Measurements from ENCODE around the gene LCE6A. TPM values are rescaled to one million over a fixed set of nuclear protein-coding genes. Genes with fewer than 3 reads are reported as not detected.

Gene LCE6A
- polyA plus RNA-seq, 1 experiment, result not detected

- DNase-seq (ENCODE audit: low read depth), result peak; percentile 19
- Histone ChIP-seq H3K4me3 (ENCODE audit: low read depth, low read length) (no peak overlapping the region), H3K27me3 (ENCODE audit: control insufficient read depth, insufficient read depth, low read length) (no peaks in the 10 kb centered on the region), H3K36me3 (ENCODE audit: control insufficient read depth, insufficient read depth, low read length) (no peaks in the 10 kb centered on the region)
- no peak for TF ChIP-seq CTCF (IDR thresholded peaks at IDR 0.05; ENCODE audit: insufficient read depth, low read depth, low read length)
- ChIA-PET POLR2A (no interaction called here), CTCF (interaction anchor here (1.8 kb wide), 1 partner anchor 41 kb away, joined by 4 read pairs; no protein-coding TSS in a partner anchor)
Observed at GRCh38 chr1:152884966-152885624, 42.4 kb downstream of the LCE6A start.

- no peak for TF ChIP-seq CTCF (IDR thresholded peaks at IDR 0.05; ENCODE audit: insufficient read depth, low read depth, low read length)
- CTCF ChIA-PET, result interaction anchor here (0.9 kb wide), 1 partner anchor 16 kb away, joined by 3 read pairs; no protein-coding TSS in a partner anchor
- POLR2A ChIA-PET, result no interaction called here
- Histone ChIP-seq H3K4me3 (ENCODE audit: low read depth, low read length) (no peak overlapping the region), H3K27me3 (ENCODE audit: control insufficient read depth, insufficient read depth, low read length) (no peaks in the 10 kb centered on the region), H3K36me3 (ENCODE audit: control insufficient read depth, insufficient read depth, low read length) (no peaks in the 10 kb centered on the region)
- peak; percentile 52 for DNase-seq (ENCODE audit: low read depth)
Observed at GRCh38 chr1:152886085-152886484, 43.4 kb downstream of the LCE6A start.

- CTCF ChIA-PET, result interaction anchor here (0.9 kb wide), 1 partner anchor 17 kb away, joined by 3 read pairs; no protein-coding TSS in a partner anchor
Observed at GRCh38 chr1:152886758-152887409, 44.2 kb downstream of the LCE6A start.

GRCh38 chr1:152888126-152888525 is 45.5 kb downstream of the LCE6A start:
- POLR2A ChIA-PET, result no interaction called here
- DNase-seq (ENCODE audit: low read depth), result no peak
- Histone ChIP-seq H3K36me3 (ENCODE audit: control insufficient read depth, insufficient read depth, low read length) (no peaks in the 10 kb centered on the region), H3K4me3 (ENCODE audit: low read depth, low read length) (no peak overlapping the region), H3K27me3 (ENCODE audit: control insufficient read depth, insufficient read depth, low read length) (no peaks in the 10 kb centered on the region)
- no peak for TF ChIP-seq CTCF (IDR thresholded peaks at IDR 0.05; ENCODE audit: insufficient read depth, low read depth, low read length)
- CTCF ChIA-PET, result interaction anchor here (0.6 to 1.5 kb wide), 3 partner anchors 16 to 92 kb away, joined by 3 to 4 read pairs (median 3); no protein-coding TSS in a partner anchor

More at GRCh38 chr1:152886758-152887409, 44.2 kb downstream of the LCE6A start:
- H3K36me3 ChIP-seq (ENCODE audit: control insufficient read depth, insufficient read depth, low read length), result no peaks in the 10 kb centered on the region
- TF ChIP-seq CTCF (IDR thresholded peaks at IDR 0.05; ENCODE audit: insufficient read depth, low read depth, low read length), result no peak
- H3K27me3 ChIP-seq (ENCODE audit: control insufficient read depth, insufficient read depth, low read length), result no peaks in the 10 kb centered on the region
- DNase-seq (ENCODE audit: low read depth), result no peak
- no peak overlapping the region for H3K4me3 ChIP-seq (ENCODE audit: low read depth, low read length)
- POLR2A ChIA-PET, result no interaction called here

Other genes starting within 250 kb of the LCE6A start
- gene LCE3C, start 242.6 kb upstream of the LCE6A start, polyA plus RNA-seq (2011; rRNA removed), result not detected in 2 replicates
- gene LCE3B, start 229.0 kb upstream of the LCE6A start, polyA plus RNA-seq (2011; rRNA removed), result not detected in 2 replicates
- gene LCE3A, start 219.8 kb upstream of the LCE6A start, polyA plus RNA-seq (2011; rRNA removed), result not detected in 2 replicates
- not detected in 2 replicates for gene LCE2D, start 179.5 kb upstream of the LCE6A start, polyA plus RNA-seq (2011; rRNA removed)
- not detected in 2 replicates for gene LCE2C, start 167.6 kb upstream of the LCE6A start, polyA plus RNA-seq (2011; rRNA removed)
- gene LCE2B, start 156.7 kb upstream of the LCE6A start, polyA plus RNA-seq (2011; rRNA removed), result not detected in 2 replicates
- not detected in 2 replicates for gene LCE2A, start 144.5 kb upstream of the LCE6A start, polyA plus RNA-seq (2011; rRNA removed)
- gene LCE4A, start 134.7 kb upstream of the LCE6A start, polyA plus RNA-seq (2011; rRNA removed), result not detected in 2 replicates
- gene KPRP, start 84.8 kb upstream of the LCE6A start, polyA plus RNA-seq (2011; rRNA removed), result not detected in 2 replicates
- gene LCE1F, start 67.7 kb upstream of the LCE6A start, polyA plus RNA-seq (2011; rRNA removed), result not detected in 2 replicates
- not detected in 2 replicates for gene LCE1E, start 56.6 kb upstream of the LCE6A start, polyA plus RNA-seq (2011; rRNA removed)
- gene LCE1D, start 46.1 kb upstream of the LCE6A start, polyA plus RNA-seq (2011; rRNA removed), result not detected in 2 replicates
- gene LCE1C, start 36.2 kb upstream of the LCE6A start, polyA plus RNA-seq (2011; rRNA removed), result not detected in 2 replicates
- not detected in 2 replicates for gene LCE1B, start 30.9 kb upstream of the LCE6A start, polyA plus RNA-seq (2011; rRNA removed)
- not detected in 2 replicates for gene LCE1A, start 15.4 kb upstream of the LCE6A start, polyA plus RNA-seq (2011; rRNA removed)
- not detected in 2 replicates for gene LCE7A, start 17.1 kb downstream of the LCE6A start, polyA plus RNA-seq (2011; rRNA removed)
- not detected in 2 replicates for gene SMCP, start 35.5 kb downstream of the LCE6A start, polyA plus RNA-seq (2011; rRNA removed)
- gene IVL, start 65.7 kb downstream of the LCE6A start, polyA plus RNA-seq (2011; rRNA removed), result 0.05 TPM in 1 of 2 replicates, not detected in the other
- gene SPRR5, start 104.3 kb downstream of the LCE6A start, polyA plus RNA-seq (2011; rRNA removed), result not detected in 2 replicates
- not detected in 2 replicates for gene SPRR4, start 127.8 kb downstream of the LCE6A start, polyA plus RNA-seq (2011; rRNA removed)
- not detected in 2 replicates for gene SPRR1A, start 141.2 kb downstream of the LCE6A start, polyA plus RNA-seq (2011; rRNA removed)
- gene SPRR3, start 158.9 kb downstream of the LCE6A start, polyA plus RNA-seq (2011; rRNA removed), result not detected in 2 replicates
- gene SPRR1B, start 188.3 kb downstream of the LCE6A start, polyA plus RNA-seq (2011; rRNA removed), result not detected in 2 replicates
- not detected in 2 replicates for gene SPRR2D, start 198.3 kb downstream of the LCE6A start, polyA plus RNA-seq (2011; rRNA removed)
- gene SPRR2A, start 214.7 kb downstream of the LCE6A start, polyA plus RNA-seq (2011; rRNA removed), result not detected in 2 replicates
- gene SPRR2B, start 228.8 kb downstream of the LCE6A start, polyA plus RNA-seq (2011; rRNA removed), result not detected in 2 replicates